T follicular helper cell (primary cell): ENCODE measurements around the gene PHF21B.
"Not testable (repeated sequence)": the region's sequence is repeated elsewhere in the genome, so short reads cannot be mapped to it uniquely, and the experiment has no call there.

Experiments
- DNase-seq: peaks from one replicate; pipeline ENCODE4 v3.0.0-alpha.2; 2020; ENCODE audit warnings: low read depth

The PHF21B gene

GRCh38 chr22:44917372-44918165 lies 92.2 kb downstream of the PHF21B start:
- no peak for DNase-seq

GRCh38 chr22:44916281-44917231 lies 93.2 kb downstream of the PHF21B start:
- no peak for DNase-seq

GRCh38 chr22:44915441-44915840 lies 94.4 kb downstream of the PHF21B start:
- no peak for DNase-seq

- DNase-seq, result no peak
These were observed 95.6 kb downstream of the PHF21B start for GRCh38 chr22:44914026-44914721.

- no peak for DNase-seq
These were observed 96.4 kb downstream of the PHF21B start for GRCh38 chr22:44913198-44913983.

- no peak for DNase-seq
These were observed 100.6 kb downstream of the PHF21B start for GRCh38 chr22:44909241-44909640.

- DNase-seq, result no peak
These were observed 101.8 kb downstream of the PHF21B start for GRCh38 chr22:44907765-44908737.

GRCh38 chr22:44906999-44907644 lies 102.7 kb downstream of the PHF21B start:
- no peak for DNase-seq

- no peak for DNase-seq
These were observed 103.4 kb downstream of the PHF21B start for GRCh38 chr22:44906248-44906936.

GRCh38 chr22:44904492-44905152 lies 105.2 kb downstream of the PHF21B start:
- not testable (repeated sequence) for DNase-seq

GRCh38 chr22:44903164-44903563 lies 106.6 kb downstream of the PHF21B start:
- not testable (repeated sequence) for DNase-seq

- DNase-seq, result no peak
These were observed 108.5 kb downstream of the PHF21B start for GRCh38 chr22:44901301-44901700.

- DNase-seq, result no peak
These were observed 111.6 kb downstream of the PHF21B start for GRCh38 chr22:44898236-44898635.

GRCh38 chr22:44895296-44896055 lies 114.3 kb downstream of the PHF21B start:
- DNase-seq, result no peak

- DNase-seq, result no peak
These were observed 115.0 kb downstream of the PHF21B start for GRCh38 chr22:44894782-44895181.

- no peak for DNase-seq
These were observed 115.5 kb downstream of the PHF21B start for GRCh38 chr22:44894321-44894720.

- no peak for DNase-seq
These were observed 116.1 kb downstream of the PHF21B start for GRCh38 chr22:44893731-44894080.
